Panc1 (cell line): ENCODE measurements around the gene CABP2.

ENCODE experiments used
- CTCF ChIP-seq: fragments of 450-650 bp; IDR thresholded peaks from 2 replicates; pipeline ENCODE4 v1.5.1; 2017; ENCODE audit warnings: mild to moderate bottlenecking
- REST ChIP-seq, 2 experiments: IDR thresholded peaks; 2 replicates each; pipeline ENCODE4 v1.6.1; 2011 to 2012; ENCODE audit warnings: low read depth in 2 of 2, control low read depth in 1 of 2, low read length in 1 of 2, mild to moderate bottlenecking in 1 of 2, moderate library complexity in 1 of 2; ENCODE audit not compliant: insufficient read depth in 1 of 2

DNA sequence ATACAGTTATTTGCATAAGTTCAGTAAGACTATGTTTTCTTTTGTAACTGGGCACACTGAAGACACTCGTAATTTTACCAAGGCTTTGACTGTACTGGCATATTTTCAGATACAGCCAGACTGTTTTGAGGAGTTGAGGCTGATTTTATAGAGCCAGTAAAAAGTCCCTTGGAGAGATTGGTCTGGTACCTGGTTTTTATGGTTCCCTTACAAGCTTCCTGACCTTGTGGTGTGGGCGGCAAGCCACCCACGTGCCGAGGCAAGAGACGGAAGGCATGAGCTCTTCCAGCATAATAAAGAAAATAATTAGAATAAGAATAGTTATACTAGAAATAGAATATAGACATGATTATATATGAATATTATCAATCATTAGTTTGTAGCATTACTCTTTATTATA is 49.1 kb upstream of the CABP2 start:
- TF ChIP-seq CTCF (no peak), REST (IDR thresholded peaks at IDR 0.05; ENCODE audit: insufficient read depth in 1 of 2, low read depth in 2 of 2, low read length in 1 of 2) (no peak)
